NCI-H1694 (cell line): ENCODE data around the gene SLC27A1.

Experiments used
- DNase-seq: peaks from one replicate; lab custom pipeline; 2025; lab: John Stamatoyannopoulos, UW

SLC27A1 gene

DNA sequence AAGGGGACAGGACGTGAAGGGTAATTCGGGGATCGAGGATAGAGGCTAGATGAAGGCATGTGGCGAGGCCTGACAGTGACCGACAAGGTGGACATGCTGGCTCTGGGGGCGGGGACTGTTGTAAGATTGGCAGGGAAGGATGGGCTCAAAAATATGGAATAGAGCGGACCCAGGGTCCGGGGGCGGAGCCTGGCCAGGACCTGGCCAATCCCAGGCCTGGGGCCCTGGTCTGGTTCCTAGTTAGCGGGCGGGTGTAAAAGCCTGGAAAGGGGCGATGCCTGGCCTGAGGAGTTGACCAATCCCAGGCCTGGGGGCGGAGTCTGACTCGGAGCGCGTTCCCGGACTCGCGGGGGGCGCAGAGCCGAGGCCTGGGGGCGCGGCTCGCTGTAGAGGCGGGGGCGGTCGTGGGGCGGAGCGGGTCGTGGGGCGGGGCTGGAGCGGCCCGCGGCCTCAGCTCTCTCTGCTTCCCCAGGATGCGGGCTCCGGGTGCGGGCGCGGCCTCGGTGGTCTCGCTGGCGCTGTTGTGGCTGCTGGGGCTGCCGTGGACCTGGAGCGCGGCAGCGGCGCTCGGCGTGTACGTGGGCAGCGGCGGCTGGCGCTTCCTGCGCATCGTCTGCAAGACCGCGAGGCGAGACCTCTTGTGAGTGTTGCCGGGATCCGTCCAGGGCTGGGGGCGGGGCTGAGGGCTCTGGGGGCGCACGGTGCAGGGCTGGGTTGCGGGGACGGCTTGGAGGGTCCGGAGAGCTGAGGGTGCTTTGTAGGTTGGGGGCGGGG, at the start of gene SLC27A1:
TSS of gene SLC27A1 (plus strand) at position 457 of the 774 bp plus-strand sequence. CDS start at position 474, 17 bp downstream.
- DNase-seq: peak; percentile 96

DNA sequence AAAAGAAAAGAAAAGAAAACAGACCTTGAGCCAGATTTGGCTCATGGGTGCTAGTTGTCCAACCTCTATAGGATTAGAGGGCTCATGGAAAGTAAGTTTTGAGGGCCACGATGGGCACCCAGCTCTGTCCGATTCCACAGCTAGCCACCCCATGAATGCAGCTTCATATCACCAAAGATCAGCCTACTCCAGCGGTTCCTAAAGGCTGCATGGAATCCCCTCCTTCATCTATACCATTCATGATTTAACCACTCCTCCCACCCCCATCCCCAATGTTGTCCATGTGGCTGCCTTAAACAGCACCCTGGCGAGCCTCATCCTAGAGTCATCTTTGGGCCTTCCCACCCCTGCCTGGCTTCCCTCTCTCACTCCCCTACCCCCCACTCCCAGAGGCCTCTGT, 48.4 kb upstream of the SLC27A1 start:
- DNase-seq: no peak

DNA sequence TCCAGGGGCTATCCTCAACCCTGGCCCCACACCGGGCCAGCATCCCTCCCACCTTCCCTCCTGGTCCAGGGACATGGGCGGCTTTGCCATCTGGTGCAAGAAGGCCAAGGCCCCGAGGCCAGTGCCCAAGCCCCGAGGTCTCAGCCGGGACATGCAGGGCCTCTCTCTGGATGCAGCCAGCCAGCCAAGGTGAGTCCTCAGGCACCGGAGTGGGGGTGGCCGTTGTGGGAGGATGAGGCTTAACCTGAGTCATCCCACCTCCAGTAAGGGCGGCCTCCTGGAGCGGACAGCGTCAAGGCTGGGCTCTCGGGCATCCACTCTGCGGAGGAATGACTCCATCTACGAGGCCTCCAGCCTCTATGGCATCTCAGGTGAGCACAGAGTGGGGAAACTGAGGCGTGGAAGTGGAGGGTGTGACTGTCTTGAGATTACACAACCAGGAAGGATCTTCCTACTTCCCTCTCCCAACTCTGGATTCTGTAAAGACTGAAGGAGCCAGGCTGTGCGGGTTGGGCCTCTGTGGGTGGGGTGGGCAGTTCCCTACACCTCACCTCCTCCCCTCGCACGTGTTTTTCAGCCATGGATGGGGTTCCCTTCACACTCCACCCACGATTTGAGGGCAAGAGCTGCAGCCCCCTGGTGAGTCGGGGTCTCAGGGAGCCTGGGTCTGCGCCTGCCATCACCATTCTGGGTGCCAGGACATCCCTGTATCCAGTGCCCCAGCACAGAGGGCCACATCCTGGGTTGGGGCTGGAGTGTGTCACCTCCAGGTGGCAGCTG, 46.7 kb upstream of the SLC27A1 start:
- DNase-seq: no peak

DNA sequence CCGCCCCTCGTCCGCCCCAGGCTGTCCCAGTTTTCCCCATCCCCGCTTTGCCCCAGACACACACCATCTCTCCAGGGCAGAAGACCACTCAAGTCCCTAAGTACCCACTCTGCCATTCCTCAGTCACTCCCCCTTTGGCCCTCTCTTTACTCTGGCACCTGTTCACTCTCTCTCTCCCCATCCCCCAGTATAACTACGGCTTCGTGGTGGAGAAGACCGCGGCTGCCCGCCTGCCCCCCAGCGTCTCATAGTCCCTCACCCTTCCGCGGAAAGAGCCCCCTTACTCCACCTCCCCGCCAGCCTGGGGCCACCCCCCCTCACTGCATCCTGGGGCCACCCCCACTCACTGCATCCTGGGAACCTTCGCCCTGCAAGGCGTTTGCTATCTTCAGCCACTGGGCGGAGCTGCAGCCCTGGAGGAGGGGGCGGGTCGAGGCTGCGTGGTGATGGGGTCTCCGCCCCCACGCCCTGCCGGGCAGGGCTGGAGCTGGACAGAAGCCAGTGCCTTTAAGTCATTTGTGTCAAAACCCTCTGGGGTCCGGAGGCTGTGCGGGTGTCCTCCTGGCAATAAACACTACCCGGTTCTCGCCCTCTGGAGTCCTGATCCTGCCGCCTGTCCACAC, 45.5 kb upstream of the SLC27A1 start:
- DNase-seq: no peak

GRCh38 chr19:17429641-17430113, 40.6 kb upstream of the SLC27A1 start:
- DNase-seq: no peak

DNA sequence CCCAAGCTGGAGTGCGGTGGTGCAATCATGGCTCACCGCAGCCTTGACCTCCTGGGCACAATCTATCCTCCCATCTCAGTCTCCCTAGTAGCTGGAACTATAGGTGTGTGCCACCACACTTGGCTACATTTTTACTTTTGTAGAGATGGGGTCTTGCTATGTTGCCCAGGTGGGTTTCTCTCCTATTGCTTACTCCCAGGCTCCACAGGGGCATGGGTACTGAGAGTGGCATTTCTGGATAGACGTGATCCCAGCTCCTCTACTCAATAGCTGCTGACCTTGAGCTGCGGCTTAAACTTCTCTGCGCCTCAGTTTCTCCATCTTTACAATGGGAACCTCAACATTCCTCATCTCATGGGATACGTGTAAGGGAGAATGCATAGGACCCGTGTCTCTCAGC, 38.9 kb upstream of the SLC27A1 start:
- DNase-seq: no peak

DNA sequence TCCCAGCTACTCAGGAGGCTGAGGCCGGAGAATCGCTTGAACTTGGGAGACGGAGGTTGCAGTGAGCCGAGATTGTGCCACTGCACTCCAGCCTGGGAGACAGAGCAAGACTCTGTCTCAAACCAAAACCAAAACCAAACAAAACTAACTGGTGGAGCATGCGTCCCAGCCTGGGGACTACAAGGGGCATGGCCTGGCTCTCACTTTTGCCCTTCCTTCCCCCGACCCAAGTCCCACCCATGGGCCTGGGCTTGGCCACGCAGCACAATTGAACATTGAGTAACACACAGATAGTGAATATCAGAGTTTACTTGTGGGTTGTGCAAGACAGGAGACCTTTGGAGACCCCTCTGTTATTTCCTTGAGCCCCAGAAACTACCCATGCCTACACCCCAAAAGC, 35.1 kb upstream of the SLC27A1 start:
- DNase-seq: no peak

- DNase-seq: no peak
Measured at GRCh38 chr19:17436094-17436873, 34.0 kb upstream of the SLC27A1 start.

GRCh38 chr19:17436874-17437267, 33.5 kb upstream of the SLC27A1 start:
- no peak for DNase-seq

DNA sequence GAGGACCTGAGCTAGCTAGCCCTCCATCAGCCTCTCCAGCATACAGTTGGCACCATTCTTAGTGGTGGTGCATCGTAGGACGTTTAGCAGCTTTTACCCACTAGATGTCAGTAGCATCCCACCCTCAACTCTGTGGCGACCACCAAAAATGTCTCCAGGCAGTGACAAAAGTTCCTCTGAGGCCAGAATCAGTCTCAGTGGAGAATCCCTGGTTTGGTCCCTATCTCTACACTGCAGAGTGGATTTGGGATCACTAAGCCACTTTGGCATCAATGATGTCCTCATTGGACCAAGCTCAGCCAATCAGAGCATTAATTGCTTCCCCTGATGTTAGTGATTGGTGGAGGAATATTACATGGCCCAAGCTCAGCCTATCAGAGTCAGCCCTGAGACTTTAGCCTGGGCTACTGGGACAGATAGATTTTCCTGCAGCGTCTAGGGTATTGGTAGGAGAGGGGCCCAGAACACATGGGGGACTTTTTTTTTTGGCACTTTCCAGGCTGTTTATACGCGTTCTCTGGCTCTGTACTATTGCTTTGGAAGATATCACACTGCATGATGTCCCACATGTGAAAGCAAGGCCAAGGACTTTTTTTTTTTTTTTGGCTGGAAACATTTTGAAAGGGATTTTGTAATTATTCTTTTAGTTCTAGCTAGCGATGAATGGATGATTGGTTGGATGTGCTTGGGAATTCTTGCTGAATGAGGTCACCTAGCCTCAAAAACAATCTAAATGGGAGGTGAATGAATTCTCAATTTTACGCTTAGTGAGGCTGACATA, 28.9 kb upstream of the SLC27A1 start:
- no peak for DNase-seq

- DNase-seq: no peak
Measured at GRCh38 chr19:17445526-17446165, 24.7 kb upstream of the SLC27A1 start.

DNA sequence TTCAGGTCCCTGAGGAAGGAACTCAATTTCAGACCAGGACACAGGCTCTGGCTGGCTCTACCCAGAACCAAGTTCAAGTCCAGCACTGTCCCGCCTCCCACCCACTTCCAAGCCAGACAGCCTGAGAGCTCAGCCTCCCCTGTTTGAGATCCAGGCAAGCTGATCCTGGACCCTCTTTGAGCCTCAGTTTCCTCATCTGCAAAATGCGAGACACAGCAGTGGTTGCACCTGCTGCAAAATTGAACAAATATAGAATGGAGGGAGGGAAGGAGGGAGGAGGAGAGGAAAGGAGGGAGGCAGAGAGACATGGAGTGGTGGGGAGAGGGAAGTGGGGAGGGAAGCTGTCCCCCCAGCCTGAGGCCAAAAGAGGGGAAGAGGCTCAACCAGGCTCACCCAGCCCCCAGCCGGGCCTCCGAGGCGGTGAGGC, 22.6 kb upstream of the SLC27A1 start:
- DNase-seq: no peak

- no peak for DNase-seq
Measured at GRCh38 chr19:17448131-17448967, 22.0 kb upstream of the SLC27A1 start, which contains the start of gene TMEM221. Gene TMEM221 (minus strand): TSS chr19:17448668. CDS start chr19:17448462, 206 bp downstream.

DNA sequence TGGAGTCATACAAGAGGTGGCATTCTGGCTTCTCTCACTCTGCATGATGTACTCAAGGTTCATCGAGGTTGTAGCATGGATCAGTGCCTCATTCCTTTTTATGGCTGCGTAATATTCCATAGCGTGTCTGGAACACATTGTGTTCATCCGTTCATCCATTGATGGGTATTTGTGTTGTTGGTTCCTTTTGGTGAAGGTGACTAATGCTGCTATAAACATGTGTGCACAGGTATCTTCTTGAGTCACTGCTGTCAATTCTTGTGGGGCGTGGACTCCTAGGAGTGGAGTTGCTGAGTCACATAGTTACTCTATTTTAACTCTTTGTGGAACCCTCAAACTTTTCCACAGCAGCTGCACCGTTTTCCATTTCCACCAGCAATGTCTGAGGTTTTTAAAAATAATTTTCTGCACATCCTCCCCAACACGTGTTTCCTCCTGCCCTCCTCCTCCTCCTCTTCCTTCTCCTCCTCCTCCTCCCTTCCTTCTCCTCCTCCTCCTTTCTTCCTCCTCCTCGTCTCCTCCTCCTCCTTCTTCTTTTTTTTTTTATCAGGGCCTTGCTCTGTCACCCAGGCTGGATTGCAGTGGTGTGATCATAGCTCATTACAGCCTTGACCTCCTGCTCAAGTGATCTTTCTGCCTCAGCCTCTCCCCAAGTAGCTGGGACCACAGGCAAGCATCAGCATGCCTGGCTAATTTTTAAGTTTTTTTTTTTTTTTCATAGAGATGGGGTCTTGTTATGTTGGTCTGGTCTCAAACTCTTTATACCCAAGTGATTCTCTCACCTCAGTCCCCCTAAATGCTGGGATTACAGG, 19.9 kb upstream of the SLC27A1 start:
- DNase-seq: no peak

DNA sequence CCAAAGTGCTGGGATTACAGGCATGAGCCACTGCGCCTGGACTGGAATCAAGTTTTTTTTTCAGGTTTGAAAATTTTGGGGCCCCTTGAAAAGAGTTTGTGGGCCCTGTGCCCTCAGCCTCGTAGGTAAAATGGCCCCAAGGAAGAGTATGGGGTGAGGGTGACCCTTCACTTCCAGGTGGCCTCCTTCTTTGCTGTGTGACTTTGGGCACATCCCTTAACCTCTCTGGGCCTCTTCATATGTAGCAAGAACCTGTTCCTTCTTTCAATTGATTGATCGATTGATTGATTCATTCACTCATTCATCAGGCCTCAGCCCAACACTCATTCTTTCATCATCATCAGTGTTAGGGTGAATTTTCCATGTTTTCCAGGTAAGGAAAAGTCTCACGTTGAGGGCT, 18.5 kb upstream of the SLC27A1 start:
- DNase-seq: no peak

DNA sequence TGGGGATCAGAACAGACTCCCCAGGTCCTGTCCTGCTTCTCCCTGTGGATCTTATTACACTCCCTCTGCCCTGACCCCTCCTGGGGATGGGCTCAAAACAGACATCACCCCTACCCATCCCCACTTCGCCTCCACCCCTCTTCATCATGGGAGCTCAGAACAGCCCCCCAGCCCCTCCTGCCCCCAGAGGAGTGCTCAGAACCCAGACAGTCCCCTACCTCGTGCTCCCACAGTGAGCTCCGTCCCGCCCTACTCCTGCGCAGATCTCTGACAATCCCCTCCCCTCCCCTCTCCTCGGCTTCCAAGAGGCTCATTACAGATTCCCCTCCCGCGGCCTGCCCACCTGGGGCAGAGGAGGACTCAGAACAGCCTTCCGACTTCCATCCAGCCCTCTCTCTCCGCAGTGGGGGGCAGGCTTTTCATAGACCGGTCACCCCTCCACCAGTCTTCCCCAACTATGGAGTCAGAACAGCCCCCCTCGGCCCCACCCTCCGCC, 15.7 kb upstream of the SLC27A1 start:
- no peak for DNase-seq

GRCh38 chr19:17455308-17456123, 14.8 kb upstream of the SLC27A1 start:
- DNase-seq: no peak

DNA sequence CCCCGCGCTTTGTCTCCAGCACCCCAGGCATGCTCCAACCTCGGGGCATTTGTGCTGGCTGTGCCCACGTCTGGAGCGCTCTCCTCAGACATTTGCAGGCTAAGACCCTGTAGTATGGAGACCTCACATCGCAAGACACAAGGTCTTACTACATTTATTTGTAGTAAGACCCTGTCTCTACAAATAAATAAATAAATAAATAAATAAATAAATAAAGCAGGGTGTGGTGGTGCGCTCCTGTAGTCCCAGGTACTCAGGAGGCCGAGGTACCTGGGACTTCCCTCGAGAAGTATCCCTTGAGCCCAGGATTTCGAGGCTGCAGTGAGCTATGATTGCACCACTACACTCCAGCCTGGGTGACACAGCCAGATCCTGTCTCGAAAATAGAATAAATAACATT, 14.2 kb upstream of the SLC27A1 start:
- no peak for DNase-seq
